Stomach (tissue), 9 donors: ENCODE measurements around the gene PPP1R3G. TPM values are rescaled to one million over a fixed set of nuclear protein-coding genes. Genes with fewer than 3 reads are reported as not detected.

Experiments
- DNase-seq, 2 donors: peaks; one replicate each; pipeline versions ENCODE4 v3.0.0 to v3.0.0-alpha.2; 2013 to 2019
- H3K27ac ChIP-seq, 5 donors: fragments of 200-600 bp in 4 of 5; sonication (generic) in 4 of 5; one replicate each; pipeline ENCODE4 v1.5.1; 2013 to 2019; ENCODE audit warnings: mild to moderate bottlenecking in 1 of 5, moderate library complexity in 1 of 5
- H3K27me3 ChIP-seq, 3 donors: fragments of 200-600 bp; sonication (generic); one replicate each; pipeline ENCODE4 v1.5.1; 2017 to 2019; ENCODE audit warnings: mixed run types in 1 of 3
- H3K36me3 ChIP-seq, 4 donors: fragments of 200-600 bp; sonication (generic); 1 replicate in 3 of 4; 2 replicates in 1 of 4; pipeline ENCODE4 v1.5.1; 2016 to 2019
- H3K4me1 ChIP-seq, 4 donors: fragments of 200-600 bp; sonication (generic); one replicate each; pipeline ENCODE4 v1.5.1; 2016 to 2019
- H3K4me3 ChIP-seq, 4 donors: fragments of 200-600 bp; sonication (generic) in 3 of 4; one replicate each; pipeline ENCODE4 v1.5.1; 2016 to 2019; ENCODE audit warnings: mild to moderate bottlenecking in 1 of 4
- H3K9me3 ChIP-seq, 4 donors: fragments of 200-600 bp; sonication (generic); one replicate each; pipeline ENCODE4 v1.5.1; 2016 to 2019
- EP300 ChIP-seq: sonication (generic); formaldehyde crosslinking; IDR thresholded peaks from one replicate; pipeline ENCODE4 v1.6.1; 2017; ENCODE audit warnings: antibody characterized with exemption
- POLR2A ChIP-seq, 4 donors: fragments of 450-650 bp; IDR thresholded peaks; one replicate each; pipeline ENCODE4 v1.6.1; 2016; ENCODE audit warnings: antibody characterized with exemption in 4 of 4, control low read depth in 2 of 4, mild to moderate bottlenecking in 1 of 4, moderate library complexity in 1 of 4
- POLR2AphosphoS5 ChIP-seq, 3 donors: sonication (generic); formaldehyde crosslinking; IDR thresholded peaks; one replicate each; pipeline ENCODE4 v1.6.1; 2016; ENCODE audit warnings: antibody characterized with exemption in 3 of 3
- WGBS, 5 donors: extraction: QIAGEN DNeasy Blood & Tissue Kit in 3 of 5; methylation state at CpG; one replicate each; pipeline versions ENCODE4 v1.1.5 to v1.1.7; 2013 to 2018; 5-methylcytosine and 5-hydroxymethylcytosine counted together
- intact Hi-C: fragments of 100-400 bp; cut with DNase I; formaldehyde crosslinking; loops from one replicate; pipeline ENCODE4 v1.15.1; 2023; ENCODE audit warnings: low total_unique reads
- polyA plus RNA-seq, 3 donors: library from polyadenylated mRNA; stranded (reverse); fragments of 200-250 nt; gene quantifications; one replicate each; pipeline ENCODE4 v1.2.3, GENCODE V29; 2013
- total RNA-seq, 5 donors: library from RNA; depleted of rRNA; stranded (reverse); fragments of >200 nt; gene quantifications; one replicate each; pipeline versions ENCODE4 v1.1.0 to v1.2.3, GENCODE V29; 2014 to 2016
- TF ChIP-seq, protein P1 (sequence below), 7 experiments: fragments of 450-650 bp in 4 of 7; fragments of 200-600 bp in 3 of 7; sonication (generic) in 3 of 7; IDR thresholded peaks; one replicate each; pipeline ENCODE4 v1.5.1; 2016 to 2019; ENCODE audit warnings: antibody characterized with exemption in 7 of 7, control low read depth in 2 of 7, mild to moderate bottlenecking in 1 of 7
- donor health status: healthy with polysubstance abuse.
- donor health status: Bipolar disorder and iron deficiency.
- donor health status: healthy.

The PPP1R3G gene
- total and polyA plus RNA-seq, 8 donors = 0.12 to 1.3 (median 0.61) TPM; not detected in 2

DNA sequence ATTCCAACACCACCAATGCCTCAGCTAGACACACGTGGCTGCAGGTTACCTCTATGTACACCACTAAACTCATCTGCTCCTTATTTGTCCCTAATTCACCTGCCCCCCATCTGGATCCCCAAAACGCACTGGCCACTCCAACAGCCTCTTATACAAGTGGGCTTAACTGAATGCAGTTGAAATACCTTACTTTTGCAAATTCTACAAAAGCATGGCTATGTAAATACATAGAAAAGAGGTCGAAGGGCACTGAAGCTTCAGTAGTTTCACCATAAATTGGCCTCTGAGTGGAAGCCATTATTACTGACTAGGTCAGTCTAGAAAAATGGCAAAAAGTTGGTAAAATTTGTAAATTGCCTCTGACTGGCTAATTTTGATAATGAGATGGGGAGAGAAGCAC, 11.1 kb upstream of the PPP1R3G start:
- Histone ChIP-seq H3K27me3 (no peaks in the 10 kb centered on the region), H3K9me3 (no peaks in the 10 kb centered on the region), H3K4me1 (no peaks in the 10 kb centered on the region), H3K36me3 (no peaks in the 10 kb centered on the region), H3K27ac (no peak overlapping the region), H3K4me3 (no peak overlapping the region)
- intact Hi-C loops = no loop called here
- 73 to 81% (median 74%) methylated on average over 3 of the region's 3 CpGs for WGBS, 5 donors
- TF ChIP-seq, protein P1, sequence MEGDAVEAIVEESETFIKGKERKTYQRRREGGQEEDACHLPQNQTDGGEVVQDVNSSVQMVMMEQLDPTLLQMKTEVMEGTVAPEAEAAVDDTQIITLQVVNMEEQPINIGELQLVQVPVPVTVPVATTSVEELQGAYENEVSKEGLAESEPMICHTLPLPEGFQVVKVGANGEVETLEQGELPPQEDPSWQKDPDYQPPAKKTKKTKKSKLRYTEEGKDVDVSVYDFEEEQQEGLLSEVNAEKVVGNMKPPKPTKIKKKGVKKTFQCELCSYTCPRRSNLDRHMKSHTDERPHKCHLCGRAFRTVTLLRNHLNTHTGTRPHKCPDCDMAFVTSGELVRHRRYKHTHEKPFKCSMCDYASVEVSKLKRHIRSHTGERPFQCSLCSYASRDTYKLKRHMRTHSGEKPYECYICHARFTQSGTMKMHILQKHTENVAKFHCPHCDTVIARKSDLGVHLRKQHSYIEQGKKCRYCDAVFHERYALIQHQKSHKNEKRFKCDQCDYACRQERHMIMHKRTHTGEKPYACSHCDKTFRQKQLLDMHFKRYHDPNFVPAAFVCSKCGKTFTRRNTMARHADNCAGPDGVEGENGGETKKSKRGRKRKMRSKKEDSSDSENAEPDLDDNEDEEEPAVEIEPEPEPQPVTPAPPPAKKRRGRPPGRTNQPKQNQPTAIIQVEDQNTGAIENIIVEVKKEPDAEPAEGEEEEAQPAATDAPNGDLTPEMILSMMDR (IDR thresholded peaks at IDR 0.05) = no peak
- TF ChIP-seq EP300 (no peak), POLR2AphosphoS5 (IDR thresholded peaks at IDR 0.05) (no peak), POLR2A (IDR thresholded peaks at IDR 0.05) (no peak)
- no peak for DNase-seq

DNA sequence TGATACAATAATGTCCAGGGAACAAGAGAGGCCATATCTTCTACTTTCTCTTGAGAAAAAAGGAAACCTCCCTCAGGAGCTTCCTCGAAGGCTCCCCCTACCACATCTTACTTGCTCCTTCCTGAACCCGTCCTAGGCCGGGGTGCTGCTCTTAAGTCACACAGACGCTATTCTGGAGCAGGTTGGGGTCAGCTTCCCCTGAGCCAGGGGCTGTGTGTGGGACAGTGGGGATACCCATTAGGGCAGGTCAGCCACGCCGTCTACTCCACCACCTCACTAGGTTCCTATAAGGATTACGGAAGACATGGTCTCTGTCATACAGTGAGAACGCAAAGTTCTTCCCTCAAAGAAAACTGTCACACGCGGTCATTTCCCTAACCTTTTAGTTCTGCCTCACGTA, 8.2 kb upstream of the PPP1R3G start:
- no peak for DNase-seq
- no peaks in the 10 kb centered on the region for H3K9me3 ChIP-seq
- WGBS, 5 donors = 90 to 95% (median 93%) methylated on average over 8 to 11 of the region's 11 CpGs
- no peak overlapping the region for H3K27ac ChIP-seq
- H3K4me3 ChIP-seq = no peak overlapping the region
- no peaks in the 10 kb centered on the region for H3K27me3 ChIP-seq
- intact Hi-C loops = no loop called here
- no peak for TF ChIP-seq POLR2AphosphoS5 (IDR thresholded peaks at IDR 0.05)
- no peak for TF ChIP-seq POLR2A (IDR thresholded peaks at IDR 0.05)
- TF ChIP-seq, protein P1 (IDR thresholded peaks at IDR 0.05) = no peak
- no peak for TF ChIP-seq EP300
- no peaks in the 10 kb centered on the region for H3K4me1 ChIP-seq
- no peaks in the 10 kb centered on the region for H3K36me3 ChIP-seq

DNA sequence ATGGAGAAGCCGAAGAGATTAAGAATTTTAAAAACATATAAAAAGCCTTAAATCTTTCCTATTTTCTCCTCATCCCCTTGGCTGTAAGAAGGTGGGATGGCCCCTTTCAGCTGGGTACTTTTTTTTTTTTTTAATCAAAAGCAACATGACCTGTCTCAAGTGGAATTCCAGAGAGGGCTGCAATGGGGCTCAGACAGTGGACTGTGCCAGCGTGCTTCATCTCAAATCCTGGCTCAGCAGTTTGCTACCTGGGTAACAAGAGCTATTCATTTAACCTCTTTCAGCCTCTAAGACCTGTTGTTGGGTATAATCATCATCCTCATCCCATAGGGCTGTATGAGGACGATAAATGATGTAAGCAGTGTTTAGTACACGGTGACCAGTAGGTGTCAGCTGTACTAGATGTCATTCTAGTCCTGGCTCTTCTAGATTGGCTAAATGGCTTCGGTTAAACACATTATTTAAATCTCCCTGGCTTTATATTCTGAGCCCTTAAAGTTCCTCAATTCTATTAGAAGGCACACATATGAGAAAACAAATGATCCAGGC, 6.9 kb upstream of the PPP1R3G start:
- Histone ChIP-seq H3K4me1 (no peaks in the 10 kb centered on the region), H3K4me3 (no peak overlapping the region), H3K27ac (no peak overlapping the region), H3K36me3 (no peaks in the 10 kb centered on the region), H3K27me3 (no peaks in the 10 kb centered on the region), H3K9me3 (no peaks in the 10 kb centered on the region)
- TF ChIP-seq EP300 (no peak), POLR2AphosphoS5 (IDR thresholded peaks at IDR 0.05) (no peak), POLR2A (IDR thresholded peaks at IDR 0.05) (no peak)
- TF ChIP-seq, protein P1 (IDR thresholded peaks at IDR 0.05) = no peak
- DNase-seq = no peak
- 58 to 68% (median 62%) methylated on average over 5 of the region's 5 CpGs for WGBS, 5 donors
- intact Hi-C loops = no loop called here

DNA sequence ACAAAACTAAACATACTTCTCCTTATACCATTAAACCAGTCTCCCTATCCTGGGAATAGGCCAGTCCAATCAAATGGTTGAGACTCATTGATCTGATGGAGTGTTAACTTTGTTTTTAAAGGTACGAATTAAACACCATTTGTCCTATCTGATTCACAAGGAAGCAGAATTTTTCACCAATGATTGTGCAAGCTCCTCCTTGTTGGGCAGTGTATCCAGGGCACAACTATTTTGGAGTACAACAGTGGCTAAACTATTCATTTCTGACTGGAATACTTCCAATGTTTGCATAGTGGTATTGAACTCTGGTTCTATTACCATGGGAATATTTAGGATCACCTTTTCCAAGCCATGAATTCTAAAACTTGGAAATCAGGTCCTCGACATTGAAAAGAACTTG, 5.4 kb upstream of the PPP1R3G start:
- H3K27ac ChIP-seq = no peak overlapping the region
- H3K9me3 ChIP-seq = no peaks in the 10 kb centered on the region
- intact Hi-C loops = no loop called here
- no peak for DNase-seq
- H3K27me3 ChIP-seq = peaks cover 0 to 15% (median 8%) of the 10 kb centered on the region in 3 donors
- H3K4me1 ChIP-seq = peaks cover 7 to 11% (median 9%) of the 10 kb centered on the region in 4 donors
- no peak overlapping the region for H3K4me3 ChIP-seq
- H3K36me3 ChIP-seq = no peaks in the 10 kb centered on the region
- TF ChIP-seq EP300 (no peak), POLR2AphosphoS5 (IDR thresholded peaks at IDR 0.05) (no peak), POLR2A (IDR thresholded peaks at IDR 0.05) (no peak)
- TF ChIP-seq, protein P1 (IDR thresholded peaks at IDR 0.05) = no peak
- 78 to 94% (median 87%) methylated on average over 2 of the region's 2 CpGs for WGBS, 5 donors
